AG10803 (cell line): Measurements from ENCODE around the gene YIPF3.

Source experiments
- DNase-seq: peaks from one replicate; pipeline ENCODE4 v3.0.0; 2010; ENCODE audit warnings: low read depth
- H3K4me3 ChIP-seq: 2 replicates; pipeline ENCODE4 v1.5.1; 2011; ENCODE audit warnings: mild to moderate bottlenecking, low read length, control low read depth
- CTCF ChIP-seq: conservative IDR thresholded peaks from 2 replicates; pipeline ENCODE4 v1.5.1; 2011; ENCODE audit warnings: mild to moderate bottlenecking, low read length, control low read depth, inconsistent platforms

The YIPF3 gene

GRCh38 chr6:43478008-43478372 is 38.7 kb downstream of the YIPF3 start:
- no peak for DNase-seq
- peak overlapping the region; percentile 85 for H3K4me3 ChIP-seq
- no peak for TF ChIP-seq CTCF

- DNase-seq, result peak; percentile 71
- TF ChIP-seq CTCF, result no peak
- peak within 1 kb of the TSS; percentile 85 for H3K4me3 ChIP-seq
Observed at GRCh38 chr6:43477235-43478007, 39.3 kb downstream of the YIPF3 start, which contains the start of gene TJAP1. Gene TJAP1, plus strand, starts transcription at chr6:43477570. Its CDS starts 21,432 bp downstream, at chr6:43499002.

GRCh38 chr6:43476746-43477145 is 40.0 kb downstream of the YIPF3 start:
- DNase-seq, result no peak
- H3K4me3 ChIP-seq, result peak overlapping the region; percentile 85; the same call in 1 of the 2 replicates

GRCh38 chr6:43475516-43475915 is 41.2 kb downstream of the YIPF3 start:
- TF ChIP-seq CTCF, result no peak
- H3K4me3 ChIP-seq, result no peak overlapping the region
- no peak for DNase-seq

More at GRCh38 chr6:43476746-43477145, 40.0 kb downstream of the YIPF3 start:
- no peak for TF ChIP-seq CTCF

- DNase-seq, result no peak
- TF ChIP-seq CTCF, result no peak
- no peak overlapping the region for H3K4me3 ChIP-seq
Observed at GRCh38 chr6:43472515-43472914, 44.2 kb downstream of the YIPF3 start.

- no peak for DNase-seq
- no peak overlapping the region for H3K4me3 ChIP-seq
- no peak for TF ChIP-seq CTCF
Observed at GRCh38 chr6:43471399-43471798, 45.3 kb downstream of the YIPF3 start.

- TF ChIP-seq CTCF, result no peak
- no peak overlapping the region for H3K4me3 ChIP-seq
- DNase-seq, result no peak
Observed at GRCh38 chr6:43469947-43470346, 46.8 kb downstream of the YIPF3 start.
